ENCODE measurements around the gene SCARF1.

GRCh38 chr17:1638171-1638590 lies 7.4 kb downstream of the SCARF1 start:
- TF ChIP-seq CTCF (conservative IDR thresholded peaks at IDR 0.05) (no peak), ZFX (IDR thresholded peaks at IDR 0.05) (no peak)
